HS-27A (cell line): Measurements from ENCODE around the gene CDK17.
"Not testable (repeated sequence)": the region's sequence is repeated elsewhere in the genome, so short reads cannot be mapped to it uniquely, and the experiment has no call there.

ENCODE experiments used
- DNase-seq: peaks from one replicate; pipeline ENCODE4 v3.0.0-alpha.2; 2012; ENCODE audit warnings: low read depth, missing footprints

Gene CDK17

GRCh38 chr12:96399919-96400630, at the start of gene CDK17:
Gene CDK17, minus strand, starts transcription at chr12:96400439. Its CDS starts 65,603 bp downstream, at chr12:96334836.
- DNase-seq = peak; percentile 57

GRCh38 chr12:96448300-96448699, 48.1 kb upstream of the CDK17 start:
- DNase-seq = no peak

- DNase-seq = no peak
Observed at GRCh38 chr12:96447256-96447655, 47.0 kb upstream of the CDK17 start.

DNA sequence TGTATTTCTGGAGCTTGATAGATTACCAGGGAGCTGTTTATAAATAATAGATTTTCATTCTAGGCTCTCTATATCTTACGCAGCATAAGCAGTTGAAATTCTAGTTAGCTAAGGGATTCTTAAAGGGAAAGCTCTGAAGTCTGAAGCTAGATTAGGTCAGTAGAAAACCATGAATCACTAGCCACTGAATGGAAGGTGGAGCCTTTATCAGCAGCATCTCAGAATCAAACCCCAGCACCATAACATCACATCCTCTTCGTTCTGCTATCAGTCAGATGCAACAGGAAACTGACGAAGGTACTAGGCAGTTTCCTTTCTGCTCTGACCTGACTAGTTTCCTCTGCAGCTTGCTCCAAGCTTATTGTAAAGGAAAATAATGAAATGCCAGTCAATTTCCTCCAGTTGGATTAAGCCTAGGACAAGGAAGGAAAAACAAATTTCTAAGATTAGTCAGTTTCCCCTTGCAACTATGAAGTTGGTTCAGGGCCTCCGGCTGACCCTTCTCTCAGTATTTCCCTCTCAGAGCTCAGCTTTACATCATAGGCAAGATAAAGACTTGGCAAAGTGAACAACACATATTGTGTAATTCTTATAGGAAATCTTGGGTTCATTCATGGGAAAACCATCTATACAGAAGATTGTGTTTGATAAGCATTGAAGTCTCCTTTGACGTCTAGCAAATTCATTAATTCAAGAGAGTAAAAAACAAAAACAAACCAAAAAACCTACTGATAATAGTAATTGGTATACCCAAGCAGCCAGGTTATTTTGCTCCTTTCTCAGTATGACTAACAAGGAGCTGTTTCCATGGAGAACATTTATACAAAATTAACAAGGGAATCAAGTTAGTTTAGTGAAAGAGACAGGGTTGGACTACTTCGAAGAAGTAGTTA, 45.7 kb upstream of the CDK17 start:
- DNase-seq = no peak

- no peak for DNase-seq
Observed at GRCh38 chr12:96444399-96444798, 44.2 kb upstream of the CDK17 start.

DNA sequence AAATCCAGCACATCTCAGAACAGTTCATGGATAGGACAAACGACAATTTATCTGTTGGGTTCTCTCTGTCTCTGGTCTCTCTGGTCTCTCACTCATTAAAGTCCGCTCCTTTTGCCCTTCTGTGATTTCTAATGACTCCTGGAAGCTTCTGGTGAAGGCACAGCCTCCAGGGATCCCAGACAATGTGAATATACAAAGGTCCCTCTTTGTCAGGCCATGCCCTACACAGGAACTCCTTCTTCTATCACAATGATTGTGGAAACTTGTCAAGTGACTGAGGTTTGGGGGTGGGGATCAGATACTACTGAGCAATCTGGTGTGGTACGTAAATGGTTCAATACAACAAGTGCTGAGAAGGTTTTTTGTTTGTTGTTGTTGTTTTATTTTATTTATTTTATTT, 42.7 kb upstream of the CDK17 start:
- no peak for DNase-seq

GRCh38 chr12:96441816-96442215, 41.6 kb upstream of the CDK17 start:
- no peak for DNase-seq

- DNase-seq = no peak
Observed at GRCh38 chr12:96438330-96438729, 38.1 kb upstream of the CDK17 start.

DNA sequence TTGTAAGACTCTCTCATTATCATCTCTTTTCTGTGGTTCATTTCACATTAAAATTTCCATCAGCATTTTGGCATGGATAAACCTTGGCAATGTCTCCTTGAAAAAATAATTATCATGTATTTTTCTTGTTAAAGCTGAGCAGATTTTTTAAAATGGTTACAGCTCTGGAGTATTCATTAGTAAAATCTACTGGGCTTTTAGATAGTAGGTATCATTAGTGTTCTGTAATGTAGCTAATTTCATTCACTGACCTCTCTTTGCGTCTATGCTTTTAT, 36.9 kb upstream of the CDK17 start:
- DNase-seq = no peak

- no peak for DNase-seq
Observed at GRCh38 chr12:96436366-96437170, 36.3 kb upstream of the CDK17 start.

- peak; percentile 75 for DNase-seq
Observed at GRCh38 chr12:96434107-96434506, 33.9 kb upstream of the CDK17 start.

DNA sequence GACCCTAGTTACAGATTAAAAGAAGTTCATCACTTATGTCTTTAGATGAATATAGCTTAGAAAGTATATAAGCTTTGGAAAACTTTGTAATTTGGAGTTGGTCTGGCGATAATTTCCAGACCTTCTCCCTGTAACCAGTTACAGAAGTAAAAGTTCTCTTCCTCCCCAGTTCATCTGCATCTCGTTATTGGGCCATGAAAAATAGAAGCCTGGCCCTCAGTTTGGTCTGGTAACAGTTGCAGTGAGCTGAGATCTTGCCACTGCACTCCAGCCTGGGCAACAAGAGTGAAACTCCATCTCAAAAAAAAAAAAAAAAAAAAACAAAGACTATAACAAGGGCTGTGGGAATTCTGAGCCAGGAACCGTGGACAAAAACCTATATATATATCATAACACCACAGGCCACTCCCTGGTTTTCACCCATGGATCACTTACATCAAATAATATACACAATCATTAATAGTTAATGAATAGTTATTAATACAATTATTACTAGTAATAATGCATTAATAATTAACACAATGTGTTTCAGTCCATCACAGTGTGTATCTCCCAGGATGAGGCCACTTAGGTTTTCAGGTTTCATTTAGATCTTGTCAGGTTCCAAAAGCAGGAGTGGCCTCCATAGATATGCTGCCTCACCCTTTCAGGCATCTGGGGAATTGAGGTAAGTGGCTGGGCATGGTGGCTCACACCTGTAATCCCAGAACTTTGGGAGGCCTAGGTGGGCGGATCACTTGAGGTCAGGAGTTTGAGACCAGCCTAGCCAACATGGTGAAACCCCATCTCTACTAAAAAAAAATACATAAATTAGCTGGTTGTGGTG, 32.5 kb upstream of the CDK17 start:
- not testable (repeated sequence) for DNase-seq

DNA sequence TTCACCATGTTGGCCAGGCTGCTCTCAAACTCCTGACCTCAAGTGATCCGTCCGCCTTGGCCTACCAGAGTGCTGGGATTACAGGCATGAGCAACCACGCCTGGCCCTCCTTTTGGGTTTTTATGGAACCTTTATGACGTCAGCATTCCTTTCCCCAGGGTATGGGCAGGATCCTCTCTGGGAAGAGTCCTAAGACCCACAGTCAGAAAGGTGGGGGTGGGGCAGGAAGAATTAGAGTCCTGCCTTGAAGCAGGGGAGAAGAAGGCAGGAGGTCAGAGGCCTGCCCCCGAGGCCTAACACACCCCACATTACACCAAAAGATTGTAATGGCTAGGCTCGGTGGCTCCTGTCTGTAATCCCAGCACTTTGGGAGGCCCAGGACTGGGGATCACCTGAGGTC, 30.8 kb upstream of the CDK17 start:
- DNase-seq = no peak

DNA sequence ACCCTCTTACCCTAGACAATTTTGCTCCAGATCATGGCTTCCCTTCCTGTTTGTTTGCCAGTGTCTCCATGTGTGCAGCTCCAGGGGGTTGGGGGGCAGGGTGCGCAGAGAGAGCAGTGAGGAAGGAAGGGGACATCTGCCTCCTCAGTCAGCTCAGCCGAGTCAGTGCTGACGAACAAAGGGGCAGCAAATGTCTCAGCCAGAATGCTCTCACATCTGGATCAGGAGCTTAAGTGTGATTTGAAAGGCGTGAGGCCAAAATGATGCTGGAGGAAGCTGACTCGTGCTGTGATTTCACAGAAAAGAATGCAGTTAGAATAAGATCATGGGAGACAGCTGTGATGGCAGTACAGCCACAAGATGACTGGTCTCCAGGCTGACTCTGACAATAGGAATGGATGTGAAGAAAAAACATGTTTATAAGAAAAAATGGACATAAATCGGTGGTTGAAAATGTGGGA, 27.1 kb upstream of the CDK17 start:
- peak; percentile 98 for DNase-seq

GRCh38 chr12:96425951-96426350, 25.7 kb upstream of the CDK17 start:
- DNase-seq = no peak

- no peak for DNase-seq
Observed at GRCh38 chr12:96425321-96425720, 25.1 kb upstream of the CDK17 start.

DNA sequence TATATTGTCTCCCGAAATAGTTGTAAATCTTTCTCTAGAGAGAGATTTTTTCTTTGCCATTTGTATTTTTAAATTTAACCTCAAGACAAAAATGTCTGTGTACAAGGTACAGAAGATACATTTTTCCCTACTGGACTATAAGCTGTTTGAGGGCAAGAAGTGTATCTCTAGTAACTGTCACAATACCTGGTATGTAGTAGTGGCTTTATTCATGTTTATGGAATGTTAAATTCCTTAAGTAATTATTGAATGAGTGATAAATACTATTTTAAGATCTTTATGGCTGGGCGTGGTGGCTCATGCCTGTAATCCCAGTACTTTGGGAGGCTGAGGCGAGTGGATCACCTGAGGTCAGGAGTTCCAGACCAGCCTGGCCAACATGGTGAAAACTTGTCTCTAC, 24.4 kb upstream of the CDK17 start:
- no peak for DNase-seq

GRCh38 chr12:96422192-96422591, 22.0 kb upstream of the CDK17 start:
- DNase-seq = no peak

DNA sequence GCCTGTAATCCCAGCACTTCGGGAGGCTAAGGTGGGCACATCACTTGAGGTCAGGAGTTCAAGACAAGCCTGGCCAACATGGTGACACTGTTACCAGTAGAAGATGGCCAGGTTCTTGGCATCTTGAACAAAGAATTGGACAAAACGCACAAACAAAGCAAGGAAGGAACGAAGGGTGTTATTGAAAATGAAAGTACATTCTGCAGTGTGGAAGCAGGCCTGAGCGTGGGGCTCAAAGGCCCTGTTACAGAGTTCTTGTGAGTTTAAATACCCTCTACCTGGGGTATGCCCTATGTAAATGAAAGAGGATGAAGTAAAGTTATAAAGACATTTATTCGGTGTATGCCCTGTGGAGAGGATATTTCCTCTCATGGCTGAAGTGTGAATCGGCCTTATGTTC, 20.8 kb upstream of the CDK17 start:
- no peak for DNase-seq

DNA sequence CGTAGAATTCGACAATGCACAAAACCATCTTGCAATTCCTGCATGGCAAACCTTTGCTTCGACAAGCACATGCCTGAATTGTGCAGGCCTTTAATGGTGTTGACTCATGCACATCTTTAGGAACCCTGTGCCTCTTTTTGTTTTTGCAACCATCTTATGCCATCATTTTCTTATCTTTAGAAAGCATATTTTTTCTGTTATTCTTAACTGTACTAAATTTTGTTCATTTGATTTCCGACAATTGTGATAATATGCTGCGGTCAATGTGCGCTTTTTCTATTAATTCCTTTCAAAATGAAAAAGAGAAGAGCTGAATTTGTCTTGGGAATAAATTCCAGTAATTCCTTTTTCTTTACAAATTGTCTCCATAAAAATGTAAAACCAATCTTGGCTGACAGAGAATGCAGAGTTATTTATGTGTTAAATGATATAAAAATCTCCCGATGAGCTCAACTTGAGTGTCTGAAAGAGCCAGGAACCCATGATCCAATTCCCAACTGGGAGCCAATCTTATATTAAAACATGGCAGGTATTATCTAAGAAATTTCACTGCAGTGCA, 20.1 kb upstream of the CDK17 start:
- no peak for DNase-seq

- no peak for DNase-seq
Observed at GRCh38 chr12:96419576-96420276, 19.5 kb upstream of the CDK17 start.
